AG04449 (cell line): ENCODE data around the gene LINGO4.

Experiments
- CTCF ChIA-PET: fragments of 350-600 bp; formaldehyde crosslinking; extraction: SDS; loops from one replicate; lab custom pipeline; 2021; ENCODE audit warnings: antibody characterized with exemption; lab: Yijun Ruan, JAX
- POLR2A ChIA-PET: fragments of 400-600, 350-600 bp; formaldehyde crosslinking; extraction: SDS; loops from one replicate; lab custom pipeline; 2020; ENCODE audit warnings: antibody characterized with exemption, inconsistent platforms; lab: Yijun Ruan, JAX
- DNase-seq: peaks from one replicate; pipeline ENCODE4 v3.0.0-alpha.2; 2010; ENCODE audit warnings: low read depth, low spot score
- H3K4me3 ChIP-seq: 2 replicates; pipeline ENCODE4 v1.5.1; 2011; ENCODE audit warnings: low read depth, mild to moderate bottlenecking, control low read depth, low read length
- CTCF ChIP-seq: IDR thresholded peaks from one replicate; pipeline ENCODE4 v1.5.1; 2011; ENCODE audit warnings: mild to moderate bottlenecking, moderate library complexity, low read length, control low read depth, inconsistent platforms; ENCODE audit not compliant: insufficient read depth; ENCODE audit errors: missing control alignments

LINGO4 gene

GRCh38 chr1:151841141-151841540 is 35.9 kb upstream of the LINGO4 start:
- no peak for TF ChIP-seq CTCF
- ChIA-PET CTCF (interaction anchor here (0.7 kb wide), 1 partner anchor 147 kb away, joined by 3 read pairs; no protein-coding TSS in a partner anchor), POLR2A (no interaction called here)
- DNase-seq = no peak
- H3K4me3 ChIP-seq = no peak overlapping the region

- ChIA-PET CTCF (no interaction called here), POLR2A (no interaction called here)
- no peak overlapping the region for H3K4me3 ChIP-seq
- no peak for TF ChIP-seq CTCF
- DNase-seq = no peak
Observed at GRCh38 chr1:151840421-151840820, 35.2 kb upstream of the LINGO4 start.

GRCh38 chr1:151839457-151840403 is 34.5 kb upstream of the LINGO4 start, which contains the start of gene C2CD4D:
TSS of gene C2CD4D (minus strand) at chr1:151839820. CDS start at chr1:151838989, 831 bp downstream.
- CTCF ChIA-PET = no interaction called here
- DNase-seq = no peak
- POLR2A ChIA-PET = no interaction called here
- no peak for TF ChIP-seq CTCF
- no peak within 1 kb of the TSS for H3K4me3 ChIP-seq

- ChIA-PET POLR2A (no interaction called here), CTCF (no interaction called here)
- no peak for TF ChIP-seq CTCF
Observed at GRCh38 chr1:151839082-151839412, 33.8 kb upstream of the LINGO4 start.

GRCh38 chr1:151838222-151839081 is 33.2 kb upstream of the LINGO4 start:
- CTCF ChIA-PET = interaction anchor here (1.3 kb wide), 1 partner anchor 18 kb away, joined by 3 read pairs; no protein-coding TSS in a partner anchor
- H3K4me3 ChIP-seq = peak overlapping the region; percentile 32
- DNase-seq = no peak
- POLR2A ChIA-PET = no interaction called here
- TF ChIP-seq CTCF = no peak

More at GRCh38 chr1:151839082-151839412, 33.8 kb upstream of the LINGO4 start:
- H3K4me3 ChIP-seq = no peak overlapping the region
- DNase-seq = no peak

- DNase-seq = no peak
- TF ChIP-seq CTCF = no peak
- ChIA-PET CTCF (interaction anchor here (1.3 kb wide), 1 partner anchor 17 kb away, joined by 3 read pairs; no protein-coding TSS in a partner anchor), POLR2A (no interaction called here)
- H3K4me3 ChIP-seq = no peak overlapping the region
Observed at GRCh38 chr1:151837884-151838221, 32.6 kb upstream of the LINGO4 start.
